ENCODE data around the gene PCP4L1. TPM values are rescaled to one million over a fixed set of nuclear protein-coding genes. Genes with fewer than 3 reads are reported as not detected.
"Not testable (repeated sequence)": the region's sequence is repeated elsewhere in the genome, so short reads cannot be mapped to it uniquely, and the experiment has no call there.

The PCP4L1 gene
- total and polyA plus RNA-seq, 4 donors: 3.6 to 9.3 (median 6.3) TPM

DNA sequence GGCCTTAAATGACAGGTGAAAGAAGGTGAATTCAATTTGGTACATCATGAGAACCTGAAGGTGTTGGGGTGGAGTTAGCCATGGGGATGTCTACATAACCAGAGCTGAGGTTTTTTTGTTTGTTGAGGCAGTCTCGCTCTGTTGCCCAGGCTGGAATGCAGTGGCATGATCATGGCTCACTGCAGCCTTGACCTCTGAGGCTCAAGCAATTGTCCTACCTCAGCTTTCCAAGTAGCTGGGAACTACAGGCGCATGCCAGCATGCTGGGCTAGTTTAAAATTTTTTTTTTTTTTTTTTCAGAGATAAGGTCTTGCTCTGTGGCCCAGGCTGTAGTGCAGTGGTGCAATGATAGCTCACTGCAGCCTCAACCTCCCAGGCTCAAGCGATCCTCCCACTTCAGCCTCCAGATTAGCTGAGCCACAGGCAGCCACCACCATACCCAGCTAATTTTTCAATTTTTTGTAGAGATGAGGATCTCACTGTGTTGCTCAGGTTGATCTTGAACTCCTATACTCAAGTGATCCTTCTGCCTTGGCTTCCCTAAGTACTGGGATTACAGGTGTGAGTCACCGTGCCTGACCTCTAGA lies 53.1 kb downstream of the PCP4L1 start:
- H3K4me1 ChIP-seq (ENCODE audit: control insufficient read depth in 5 of 5, insufficient read depth in 5 of 5, low read length in 5 of 5): peaks cover 0 to 10% (median 5%) of the 10 kb centered on the region in 5 donors
- H3K9ac ChIP-seq (ENCODE audit: insufficient read depth in 1 of 2, low read length in 2 of 2): no peak overlapping the region
- H3K27ac ChIP-seq (ENCODE audit: low read depth in 1 of 2, low read length in 1 of 2): no peak overlapping the region
- H3K36me3 ChIP-seq (ENCODE audit: control insufficient read depth in 4 of 4, insufficient read depth in 4 of 4, low read length in 4 of 4): peaks cover 0 to 5% (median 0%) of the 10 kb centered on the region in 4 donors
- H3K4me3 ChIP-seq: no peak overlapping the region
- ATAC-seq (ENCODE audit: insufficient read depth, low FRiP score): no peak
- H3K9me3 ChIP-seq (ENCODE audit: control insufficient read depth in 4 of 4, insufficient read depth in 3 of 4, low read length in 3 of 4): no peaks in the 10 kb centered on the region
- 95 to 97% methylated on average over 4 of the region's 4 CpGs for WGBS, 2 donors
- TF ChIP-seq, protein P1, sequence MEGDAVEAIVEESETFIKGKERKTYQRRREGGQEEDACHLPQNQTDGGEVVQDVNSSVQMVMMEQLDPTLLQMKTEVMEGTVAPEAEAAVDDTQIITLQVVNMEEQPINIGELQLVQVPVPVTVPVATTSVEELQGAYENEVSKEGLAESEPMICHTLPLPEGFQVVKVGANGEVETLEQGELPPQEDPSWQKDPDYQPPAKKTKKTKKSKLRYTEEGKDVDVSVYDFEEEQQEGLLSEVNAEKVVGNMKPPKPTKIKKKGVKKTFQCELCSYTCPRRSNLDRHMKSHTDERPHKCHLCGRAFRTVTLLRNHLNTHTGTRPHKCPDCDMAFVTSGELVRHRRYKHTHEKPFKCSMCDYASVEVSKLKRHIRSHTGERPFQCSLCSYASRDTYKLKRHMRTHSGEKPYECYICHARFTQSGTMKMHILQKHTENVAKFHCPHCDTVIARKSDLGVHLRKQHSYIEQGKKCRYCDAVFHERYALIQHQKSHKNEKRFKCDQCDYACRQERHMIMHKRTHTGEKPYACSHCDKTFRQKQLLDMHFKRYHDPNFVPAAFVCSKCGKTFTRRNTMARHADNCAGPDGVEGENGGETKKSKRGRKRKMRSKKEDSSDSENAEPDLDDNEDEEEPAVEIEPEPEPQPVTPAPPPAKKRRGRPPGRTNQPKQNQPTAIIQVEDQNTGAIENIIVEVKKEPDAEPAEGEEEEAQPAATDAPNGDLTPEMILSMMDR (IDR thresholded peaks at IDR 0.05; ENCODE audit: control extremely low read depth, extremely low read depth): no peak
- peaks cover 0 to 6% (median 0%) of the 10 kb centered on the region in 3 donors for H3K27me3 ChIP-seq (ENCODE audit: control insufficient read depth in 3 of 3, insufficient read depth in 3 of 3, low read length in 2 of 3)
- DNase-seq: no peak

DNA sequence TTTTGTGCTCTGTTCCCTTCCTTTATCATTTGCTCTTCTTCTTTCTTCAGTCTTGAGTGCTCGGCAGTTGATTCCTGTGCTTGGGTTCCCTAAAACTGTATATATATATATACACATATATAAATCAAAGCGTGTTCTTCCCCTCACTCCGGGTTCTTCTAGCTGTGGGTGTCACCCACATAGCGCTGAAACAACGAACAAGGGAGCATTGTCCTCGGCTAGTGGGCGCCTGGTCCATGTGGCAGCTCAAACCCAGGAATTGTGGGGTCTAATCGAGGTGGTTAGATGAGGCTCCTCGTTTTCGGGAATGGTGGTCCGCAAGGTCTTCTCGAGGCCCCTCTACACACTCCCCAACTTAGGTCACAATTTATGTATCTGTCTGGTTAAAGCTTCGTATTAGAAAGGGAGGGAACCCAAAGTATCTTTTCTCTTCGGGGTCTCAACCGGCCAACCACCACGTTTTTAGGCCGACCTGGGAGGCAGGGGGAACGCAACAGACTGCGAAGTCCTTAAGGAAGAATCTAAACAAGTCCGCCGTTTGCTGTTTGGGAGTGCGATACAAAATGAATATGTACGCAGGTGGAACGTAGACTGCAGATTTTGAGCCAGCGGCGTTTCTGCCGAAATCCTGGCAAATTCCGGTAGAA lies 55.1 kb downstream of the PCP4L1 start:
- DNase-seq: no peak
- Histone ChIP-seq H3K4me3 (peak overlapping the region; percentile 55), H3K4me1 (ENCODE audit: control insufficient read depth in 5 of 5, insufficient read depth in 5 of 5, low read length in 5 of 5) (peaks cover 0 to 8% (median 5%) of the 10 kb centered on the region in 5 donors), H3K36me3 (ENCODE audit: control insufficient read depth in 4 of 4, insufficient read depth in 4 of 4, low read length in 4 of 4) (peaks cover 0 to 5% (median 0%) of the 10 kb centered on the region in 4 donors), H3K27me3 (ENCODE audit: control insufficient read depth in 3 of 3, insufficient read depth in 3 of 3, low read length in 2 of 3) (peaks cover 0 to 6% (median 0%) of the 10 kb centered on the region in 3 donors), H3K9me3 (ENCODE audit: control insufficient read depth in 4 of 4, insufficient read depth in 3 of 4, low read length in 3 of 4) (no peaks in the 10 kb centered on the region), H3K9ac (ENCODE audit: insufficient read depth in 1 of 2, low read length in 2 of 2) (peak overlapping the region; percentile 93 to 95), H3K27ac (ENCODE audit: low read depth in 1 of 2, low read length in 1 of 2) (peak overlapping the region; percentile 88 to 97)
- ATAC-seq (ENCODE audit: insufficient read depth, low FRiP score): peak; percentile 8
- TF ChIP-seq, protein P1 (IDR thresholded peaks at IDR 0.05; ENCODE audit: control extremely low read depth, extremely low read depth): no peak
- WGBS, 2 donors: 34 to 39% methylated on average over 28 of the region's 28 CpGs

DNA sequence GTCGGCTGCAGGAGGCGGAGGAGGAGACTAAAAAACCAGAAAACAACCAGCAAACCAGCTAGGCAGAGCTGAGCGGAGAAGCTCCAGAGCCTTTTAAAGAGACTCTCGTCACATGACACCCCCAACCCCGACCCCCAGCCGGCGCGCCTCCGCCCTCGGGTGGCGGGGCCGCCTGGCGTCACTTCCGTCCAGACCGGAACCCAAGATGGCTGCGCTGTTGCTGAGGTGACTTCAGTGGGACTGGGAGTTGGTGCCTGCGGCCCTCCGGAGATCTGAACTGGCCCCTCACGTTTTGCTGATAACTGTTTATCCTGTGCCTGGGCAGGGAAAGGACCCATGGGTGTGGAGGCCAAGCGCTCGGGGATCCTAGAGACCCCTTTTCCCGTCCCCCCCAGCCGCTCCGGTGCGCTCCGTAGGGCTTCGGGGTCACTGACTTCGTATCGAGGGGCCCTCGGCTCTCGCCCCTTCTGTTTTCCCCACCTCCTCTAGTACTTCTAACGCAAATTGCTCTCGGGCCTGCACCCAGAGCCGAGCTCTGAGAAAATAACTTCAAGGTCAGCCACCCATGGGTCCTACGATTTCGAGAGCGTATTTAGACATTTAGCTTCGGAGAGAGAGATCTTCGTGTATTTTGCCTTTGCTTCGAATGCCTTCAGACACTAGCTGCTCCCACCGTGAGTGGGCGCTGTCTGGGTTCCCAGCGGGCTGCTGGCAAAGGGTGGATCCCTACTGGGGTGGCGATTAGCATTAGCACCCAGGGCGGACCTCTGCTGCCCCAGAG lies 55.8 kb downstream of the PCP4L1 start, which contains the start of gene SDHC:
Gene SDHC, plus strand, starts transcription at position 181 of the 781 bp plus-strand sequence. Its CDS starts 25 bp downstream, at position 206.
- Histone ChIP-seq H3K9me3 (ENCODE audit: control insufficient read depth in 4 of 4, insufficient read depth in 3 of 4, low read length in 3 of 4) (no peaks in the 10 kb centered on the region), H3K27me3 (ENCODE audit: control insufficient read depth in 3 of 3, insufficient read depth in 3 of 3, low read length in 2 of 3) (peaks cover 0 to 6% (median 0%) of the 10 kb centered on the region in 3 donors), H3K9ac (ENCODE audit: insufficient read depth in 1 of 2, low read length in 2 of 2) (peak within 1 kb of the TSS; percentile 93 to 95), H3K36me3 (ENCODE audit: control insufficient read depth in 4 of 4, insufficient read depth in 4 of 4, low read length in 4 of 4) (peaks cover 0 to 5% (median 0%) of the 10 kb centered on the region in 4 donors), H3K4me3 (peak within 1 kb of the TSS; percentile 83), H3K27ac (ENCODE audit: low read depth in 1 of 2, low read length in 1 of 2) (peak within 1 kb of the TSS; percentile 88 to 97), H3K4me1 (ENCODE audit: control insufficient read depth in 5 of 5, insufficient read depth in 5 of 5, low read length in 5 of 5) (peaks cover 0 to 8% (median 5%) of the 10 kb centered on the region in 5 donors)
- WGBS, 2 donors: 0 to 1% methylated on average over 45 of the region's 45 CpGs
- TF ChIP-seq, protein P1 (IDR thresholded peaks at IDR 0.05; ENCODE audit: control extremely low read depth, extremely low read depth): no peak
- ATAC-seq (ENCODE audit: insufficient read depth, low FRiP score) (peak; percentile 99), DNase-seq (peak; percentile 94 to 95 (median 94))

DNA sequence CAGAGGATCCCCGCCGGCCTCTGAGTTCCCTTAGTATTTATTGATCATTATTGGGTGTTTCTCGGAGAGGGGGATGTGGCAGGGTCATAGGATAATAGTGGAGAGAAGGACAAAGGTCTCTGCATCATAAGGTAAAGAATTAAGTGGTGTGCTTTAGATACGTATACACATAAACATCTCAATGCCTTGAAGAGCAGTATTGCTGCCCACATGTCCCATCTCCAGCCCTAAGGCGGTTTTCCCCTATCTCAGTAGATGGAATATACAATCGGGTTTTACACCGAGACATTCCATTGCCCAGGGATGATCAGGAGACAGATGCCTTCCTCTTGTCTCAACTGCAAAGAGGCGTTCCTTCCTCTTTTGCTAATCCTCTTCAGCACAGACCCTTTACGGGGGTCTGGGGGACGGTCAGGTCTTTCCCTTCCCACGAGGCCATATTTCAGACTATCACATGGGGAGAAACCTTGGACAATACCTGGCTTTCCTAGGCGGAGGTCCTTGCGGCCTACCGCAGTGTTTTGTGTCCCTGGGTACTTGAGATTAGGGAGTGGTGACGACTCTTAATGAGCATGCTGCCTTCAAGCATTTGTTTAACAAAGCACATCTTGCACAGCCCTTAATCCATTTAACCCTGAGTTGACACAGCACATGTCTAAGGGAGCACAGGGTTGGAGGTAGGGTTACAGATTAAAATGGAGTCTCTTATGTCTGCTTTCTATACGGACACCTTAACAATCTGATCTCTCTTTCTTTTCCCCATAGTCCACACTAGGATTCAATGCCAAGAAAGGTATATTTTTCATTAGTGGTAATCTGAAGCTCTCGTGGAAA lies 57.5 kb downstream of the PCP4L1 start:
- H3K4me1 ChIP-seq (ENCODE audit: control insufficient read depth in 5 of 5, insufficient read depth in 5 of 5, low read length in 5 of 5); ATAC-seq (ENCODE audit: insufficient read depth, low FRiP score); DNase-seq; H3K9me3 ChIP-seq (ENCODE audit: control insufficient read depth in 4 of 4, insufficient read depth in 3 of 4, low read length in 3 of 4); H3K36me3 ChIP-seq (ENCODE audit: control insufficient read depth in 4 of 4, insufficient read depth in 4 of 4, low read length in 4 of 4); H3K27me3 ChIP-seq (ENCODE audit: control insufficient read depth in 3 of 3, insufficient read depth in 3 of 3, low read length in 2 of 3); H3K27ac ChIP-seq (ENCODE audit: low read depth in 1 of 2, low read length in 1 of 2); H3K9ac ChIP-seq (ENCODE audit: insufficient read depth in 1 of 2, low read length in 2 of 2); H3K4me3 ChIP-seq: not testable (repeated sequence)
- WGBS, 2 donors: 75 to 79% methylated on average over 17 of the region's 17 CpGs
